GM12878 (cell line): ENCODE results near the gene RPLP2.

Experiments used
- ESRRA ChIP-seq: IDR thresholded peaks from 2 replicates; pipeline ENCODE4 v1.6.1; 2012; ENCODE audit warnings: mild to moderate bottlenecking, low read length, improper control_type of control experiment
- HDAC6 ChIP-seq: fragments of 200-600 bp; sonication (generic); IDR thresholded peaks from one replicate; pipeline ENCODE4 v1.8.0; 2017; ENCODE audit warnings: antibody characterized with exemption; ENCODE audit not compliant: unreplicated experiment
- HSF1 ChIP-seq: fragments of 150-350 bp; IDR thresholded peaks from 2 replicates; pipeline ENCODE4 v1.6.1; 2014; ENCODE audit warnings: mild to moderate bottlenecking, low read depth, low read length
- POLR2A ChIP-seq: IDR thresholded peaks from 2 replicates; pipeline ENCODE4 v1.6.1; 2011; ENCODE audit warnings: low read depth, mild to moderate bottlenecking, low read length
- POLR2AphosphoS5 ChIP-seq: IDR thresholded peaks from 2 replicates; pipeline ENCODE4 v1.6.1; 2011; ENCODE audit warnings: mild to moderate bottlenecking, low read length, inconsistent platforms
- PRDM15 ChIP-seq: fragments of 450-650 bp; formaldehyde crosslinking; IDR thresholded peaks from 2 replicates; pipeline ENCODE4 v1.4.0; 2020; ENCODE audit warnings: mild to moderate bottlenecking, moderate library complexity
- SUZ12 ChIP-seq: fragments of 200-600 bp; sonication (generic); IDR thresholded peaks from one replicate; pipeline ENCODE4 v1.6.1; 2018; ENCODE audit warnings: antibody characterized with exemption, mild to moderate bottlenecking; ENCODE audit not compliant: unreplicated experiment
- ZNF274 ChIP-seq: IDR thresholded peaks from one replicate; pipeline ENCODE4 v1.8.0; 2011; ENCODE audit not compliant: insufficient read length, insufficient read depth
- ZNF384 ChIP-seq: IDR thresholded peaks from 2 replicates; pipeline ENCODE4 v1.6.1; 2012; ENCODE audit warnings: low read depth, mild to moderate bottlenecking, low read length, improper control_type of control experiment, borderline replicate concordance
- TF ChIP-seq, protein P1 (sequence below), 3 experiments: IDR thresholded peaks in 2 of 3; conservative IDR thresholded peaks in 1 of 3; 2 replicates each; pipeline ENCODE4 v1.5.1; 2011; ENCODE audit warnings: low read depth in 3 of 3, low read length in 3 of 3, mild to moderate bottlenecking in 3 of 3, control low read depth in 2 of 3, moderate library complexity in 2 of 3, inconsistent platforms in 1 of 3, mixed read lengths in 1 of 3; ENCODE audit not compliant: control insufficient read depth in 2 of 3, insufficient read depth in 1 of 3; ENCODE audit errors: extremely low read depth in 1 of 3
- TF ChIP-seq, protein P2 (sequence below): IDR thresholded peaks from 2 replicates; pipeline ENCODE4 v1.6.1; 2012; ENCODE audit warnings: mild to moderate bottlenecking, low read depth, low read length

DNA sequence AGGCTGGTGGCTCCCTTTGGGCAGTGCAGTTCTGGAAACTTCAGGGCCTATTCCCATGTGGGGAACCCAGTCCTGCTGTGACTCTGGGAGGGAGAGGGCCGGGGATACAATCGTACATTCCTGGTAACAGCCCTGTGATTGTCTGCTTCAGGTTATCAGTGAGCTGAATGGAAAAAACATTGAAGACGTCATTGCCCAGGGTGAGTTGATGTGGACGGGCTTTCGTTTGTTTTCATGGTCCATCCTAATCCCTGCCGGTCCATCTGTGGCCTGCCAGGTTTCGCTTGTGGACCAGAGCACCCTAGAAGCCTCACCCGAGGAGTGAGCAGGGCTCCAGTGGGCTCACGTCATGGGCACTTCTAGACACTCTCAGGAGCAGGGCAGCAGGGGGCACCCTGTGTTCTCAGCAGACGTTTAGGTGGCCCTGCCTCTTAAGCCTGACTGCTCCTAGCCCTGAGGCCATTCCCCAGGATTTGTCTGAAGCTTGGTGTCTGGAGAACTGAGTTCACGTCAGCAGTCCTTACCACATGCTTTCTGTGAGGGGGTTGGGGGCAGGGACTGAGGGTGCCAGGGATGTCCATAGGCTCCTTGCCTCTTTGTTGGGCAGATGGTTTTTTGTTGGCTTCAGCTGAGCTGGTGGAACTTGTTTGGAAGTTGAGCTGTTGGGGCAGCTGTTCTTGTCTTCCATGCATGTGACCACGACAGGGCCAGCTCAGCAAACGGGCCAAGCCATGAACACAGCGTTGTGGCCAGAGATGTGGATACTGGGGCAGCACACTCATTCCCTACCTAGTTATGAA, 1.9 kb downstream of the RPLP2 start:
- TF ChIP-seq, protein P1, sequence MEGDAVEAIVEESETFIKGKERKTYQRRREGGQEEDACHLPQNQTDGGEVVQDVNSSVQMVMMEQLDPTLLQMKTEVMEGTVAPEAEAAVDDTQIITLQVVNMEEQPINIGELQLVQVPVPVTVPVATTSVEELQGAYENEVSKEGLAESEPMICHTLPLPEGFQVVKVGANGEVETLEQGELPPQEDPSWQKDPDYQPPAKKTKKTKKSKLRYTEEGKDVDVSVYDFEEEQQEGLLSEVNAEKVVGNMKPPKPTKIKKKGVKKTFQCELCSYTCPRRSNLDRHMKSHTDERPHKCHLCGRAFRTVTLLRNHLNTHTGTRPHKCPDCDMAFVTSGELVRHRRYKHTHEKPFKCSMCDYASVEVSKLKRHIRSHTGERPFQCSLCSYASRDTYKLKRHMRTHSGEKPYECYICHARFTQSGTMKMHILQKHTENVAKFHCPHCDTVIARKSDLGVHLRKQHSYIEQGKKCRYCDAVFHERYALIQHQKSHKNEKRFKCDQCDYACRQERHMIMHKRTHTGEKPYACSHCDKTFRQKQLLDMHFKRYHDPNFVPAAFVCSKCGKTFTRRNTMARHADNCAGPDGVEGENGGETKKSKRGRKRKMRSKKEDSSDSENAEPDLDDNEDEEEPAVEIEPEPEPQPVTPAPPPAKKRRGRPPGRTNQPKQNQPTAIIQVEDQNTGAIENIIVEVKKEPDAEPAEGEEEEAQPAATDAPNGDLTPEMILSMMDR (IDR thresholded peaks at IDR 0.05 in 2 of 3, conservative IDR thresholded peaks at IDR 0.05 in 1 of 3; ENCODE audit: control insufficient read depth in 2 of 3, extremely low read depth in 1 of 3, insufficient read depth in 1 of 3, low read depth in 3 of 3, low read length in 3 of 3) = peak; percentile 11 to 26 (median 16); a peak in 2 of 6 replicates
- TF ChIP-seq HSF1 = no peak
- no peak for TF ChIP-seq SUZ12
- no peak; the same call in none of the 2 replicates for TF ChIP-seq POLR2A
- TF ChIP-seq ZNF384 = no peak
- TF ChIP-seq HDAC6 = no peak
- no peak for TF ChIP-seq ZNF274
- no peak for TF ChIP-seq PRDM15
- peak; percentile 59; the same call in 1 of the 2 replicates for TF ChIP-seq POLR2AphosphoS5
- TF ChIP-seq ESRRA = no peak
- TF ChIP-seq, protein P2, sequence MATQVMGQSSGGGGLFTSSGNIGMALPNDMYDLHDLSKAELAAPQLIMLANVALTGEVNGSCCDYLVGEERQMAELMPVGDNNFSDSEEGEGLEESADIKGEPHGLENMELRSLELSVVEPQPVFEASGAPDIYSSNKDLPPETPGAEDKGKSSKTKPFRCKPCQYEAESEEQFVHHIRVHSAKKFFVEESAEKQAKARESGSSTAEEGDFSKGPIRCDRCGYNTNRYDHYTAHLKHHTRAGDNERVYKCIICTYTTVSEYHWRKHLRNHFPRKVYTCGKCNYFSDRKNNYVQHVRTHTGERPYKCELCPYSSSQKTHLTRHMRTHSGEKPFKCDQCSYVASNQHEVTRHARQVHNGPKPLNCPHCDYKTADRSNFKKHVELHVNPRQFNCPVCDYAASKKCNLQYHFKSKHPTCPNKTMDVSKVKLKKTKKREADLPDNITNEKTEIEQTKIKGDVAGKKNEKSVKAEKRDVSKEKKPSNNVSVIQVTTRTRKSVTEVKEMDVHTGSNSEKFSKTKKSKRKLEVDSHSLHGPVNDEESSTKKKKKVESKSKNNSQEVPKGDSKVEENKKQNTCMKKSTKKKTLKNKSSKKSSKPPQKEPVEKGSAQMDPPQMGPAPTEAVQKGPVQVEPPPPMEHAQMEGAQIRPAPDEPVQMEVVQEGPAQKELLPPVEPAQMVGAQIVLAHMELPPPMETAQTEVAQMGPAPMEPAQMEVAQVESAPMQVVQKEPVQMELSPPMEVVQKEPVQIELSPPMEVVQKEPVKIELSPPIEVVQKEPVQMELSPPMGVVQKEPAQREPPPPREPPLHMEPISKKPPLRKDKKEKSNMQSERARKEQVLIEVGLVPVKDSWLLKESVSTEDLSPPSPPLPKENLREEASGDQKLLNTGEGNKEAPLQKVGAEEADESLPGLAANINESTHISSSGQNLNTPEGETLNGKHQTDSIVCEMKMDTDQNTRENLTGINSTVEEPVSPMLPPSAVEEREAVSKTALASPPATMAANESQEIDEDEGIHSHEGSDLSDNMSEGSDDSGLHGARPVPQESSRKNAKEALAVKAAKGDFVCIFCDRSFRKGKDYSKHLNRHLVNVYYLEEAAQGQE = no peak
